Neural crest cell (in vitro differentiated cells): Measurements from ENCODE around the gene TPRG1. TPM values are rescaled to one million over a fixed set of nuclear protein-coding genes. Genes with fewer than 3 reads are reported as not detected.

ENCODE experiments used
- DNase-seq: peaks from one replicate; pipeline ENCODE4 v3.0.0; 2021; ENCODE audit warnings: low read depth, mixed read lengths, low spot score
- H3K27ac Mint-ChIP-seq: one replicate; pipeline ENCODE4 v1.8.0; 2021; ENCODE audit warnings: mild to moderate bottlenecking, mixed read lengths; ENCODE audit not compliant: unreplicated experiment
- H3K27me3 Mint-ChIP-seq: 2 replicates; pipeline ENCODE4 v1.8.0; 2021; ENCODE audit warnings: low read depth, mild to moderate bottlenecking, mixed read lengths
- H3K36me3 Mint-ChIP-seq: 2 replicates; pipeline ENCODE4 v1.8.0; 2021; ENCODE audit warnings: low read depth, mild to moderate bottlenecking, mixed read lengths
- H3K4me1 Mint-ChIP-seq: 2 replicates; pipeline ENCODE4 v1.8.0; 2021; ENCODE audit warnings: mixed read lengths
- H3K4me3 Mint-ChIP-seq: one replicate; pipeline ENCODE4 v1.8.0; 2021; ENCODE audit warnings: mild to moderate bottlenecking, mixed read lengths
- H3K9me3 Mint-ChIP-seq: 2 replicates; pipeline ENCODE4 v1.8.0; 2021; ENCODE audit warnings: mixed read lengths
- total RNA-seq: library from RNA; stranded (reverse); gene quantifications from 2 replicates; pipeline ENCODE4 v1.2.1, GENCODE V29; 2021
- TF ChIP-seq, protein P1 (sequence below): fragments of 200-600 bp; sonication (generic); conservative IDR thresholded peaks from 2 replicates; pipeline ENCODE4 v1.5.0; 2021; ENCODE audit warnings: antibody characterized with exemption, mild to moderate bottlenecking

TPRG1 gene
- total RNA-seq, 1 donor from 2014 or later = 0.91 TPM

DNA sequence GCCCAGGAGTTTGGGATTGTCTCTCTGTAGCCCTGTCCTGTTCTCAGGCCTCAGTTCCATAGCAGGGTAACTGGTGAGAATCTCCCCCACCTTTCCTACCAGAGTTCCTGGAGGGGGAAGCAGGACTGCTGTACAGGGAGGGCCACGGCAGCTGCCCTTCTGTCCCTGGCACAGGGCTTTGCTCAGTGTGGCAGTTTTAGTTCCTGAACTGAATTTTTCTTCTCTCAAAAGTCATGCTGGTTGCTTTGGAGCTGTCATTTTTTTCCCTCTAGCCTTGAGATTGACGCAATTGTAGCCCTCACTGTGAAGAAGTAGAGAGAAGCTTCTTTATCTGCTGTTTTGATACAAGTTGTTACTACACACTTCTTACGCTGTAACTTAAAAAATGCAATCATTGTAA, 55.5 kb downstream of the TPRG1 start:
- Mint-ChIP-seq H3K27ac (no peak overlapping the region), H3K36me3 (no peaks in the 10 kb centered on the region), H3K9me3 (no peaks in the 10 kb centered on the region), H3K4me3 (no peak overlapping the region), H3K4me1 (peaks cover 8% of the 10 kb centered on the region), H3K27me3 (peaks cover 70% of the 10 kb centered on the region)
- DNase-seq = no peak
- TF ChIP-seq, protein P1, sequence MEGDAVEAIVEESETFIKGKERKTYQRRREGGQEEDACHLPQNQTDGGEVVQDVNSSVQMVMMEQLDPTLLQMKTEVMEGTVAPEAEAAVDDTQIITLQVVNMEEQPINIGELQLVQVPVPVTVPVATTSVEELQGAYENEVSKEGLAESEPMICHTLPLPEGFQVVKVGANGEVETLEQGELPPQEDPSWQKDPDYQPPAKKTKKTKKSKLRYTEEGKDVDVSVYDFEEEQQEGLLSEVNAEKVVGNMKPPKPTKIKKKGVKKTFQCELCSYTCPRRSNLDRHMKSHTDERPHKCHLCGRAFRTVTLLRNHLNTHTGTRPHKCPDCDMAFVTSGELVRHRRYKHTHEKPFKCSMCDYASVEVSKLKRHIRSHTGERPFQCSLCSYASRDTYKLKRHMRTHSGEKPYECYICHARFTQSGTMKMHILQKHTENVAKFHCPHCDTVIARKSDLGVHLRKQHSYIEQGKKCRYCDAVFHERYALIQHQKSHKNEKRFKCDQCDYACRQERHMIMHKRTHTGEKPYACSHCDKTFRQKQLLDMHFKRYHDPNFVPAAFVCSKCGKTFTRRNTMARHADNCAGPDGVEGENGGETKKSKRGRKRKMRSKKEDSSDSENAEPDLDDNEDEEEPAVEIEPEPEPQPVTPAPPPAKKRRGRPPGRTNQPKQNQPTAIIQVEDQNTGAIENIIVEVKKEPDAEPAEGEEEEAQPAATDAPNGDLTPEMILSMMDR = no peak

DNA sequence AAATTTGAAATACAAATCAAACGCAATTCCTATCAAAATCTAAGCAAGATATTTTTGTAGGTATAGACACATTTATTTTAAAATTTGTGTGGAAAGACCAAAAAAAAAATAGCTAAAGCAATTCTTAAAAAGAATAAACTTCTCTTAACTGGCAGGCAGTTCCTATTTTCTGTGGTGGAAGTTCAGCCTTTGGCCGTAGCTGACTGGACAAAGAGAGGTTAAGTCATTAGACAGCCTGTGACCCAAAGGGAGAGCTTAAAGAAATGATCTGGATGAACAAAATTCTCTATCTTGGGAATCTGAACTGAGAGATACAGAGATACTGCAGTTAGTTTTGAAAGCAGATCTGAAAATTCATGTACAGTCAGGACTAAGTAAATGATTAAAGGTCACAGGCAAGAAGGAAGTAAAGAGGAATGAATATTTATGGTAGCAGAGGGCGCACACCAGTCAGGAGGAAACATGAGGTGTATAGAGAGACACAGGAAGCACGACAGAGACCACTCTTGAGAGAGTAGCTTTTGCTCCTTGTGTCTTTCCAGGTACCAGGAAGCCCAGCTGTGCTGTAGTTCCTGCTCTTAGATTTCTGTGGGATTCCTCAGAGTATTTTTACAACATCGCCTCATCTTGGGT, 57.5 kb downstream of the TPRG1 start:
- Mint-ChIP-seq H3K36me3 (no peaks in the 10 kb centered on the region), H3K4me3 (no peak overlapping the region), H3K27me3 (peaks cover 62% of the 10 kb centered on the region), H3K4me1 (no peaks in the 10 kb centered on the region), H3K9me3 (no peaks in the 10 kb centered on the region), H3K27ac (no peak overlapping the region)
- TF ChIP-seq, protein P1 = no peak
- DNase-seq = no peak

DNA sequence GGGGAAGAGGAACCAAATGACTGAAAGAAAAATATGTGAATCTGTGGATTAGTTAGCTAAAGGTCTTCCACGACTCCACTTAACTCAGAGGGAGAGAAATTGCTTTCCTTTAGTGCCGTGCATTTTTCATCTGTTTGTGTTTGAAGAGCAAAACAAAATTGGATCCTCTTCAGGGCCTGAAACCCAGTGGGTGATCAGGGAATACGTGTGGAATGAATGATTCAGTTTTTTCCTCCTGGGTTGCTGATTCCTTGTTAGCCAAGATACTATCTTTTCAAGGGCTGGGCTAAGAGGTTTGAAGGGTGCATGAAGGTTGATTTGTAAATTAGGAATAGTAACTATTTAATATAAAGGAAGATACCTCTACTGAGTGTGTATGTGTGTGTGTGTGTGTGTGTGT, 61.0 kb downstream of the TPRG1 start:
- H3K9me3 Mint-ChIP-seq = no peaks in the 10 kb centered on the region
- no peaks in the 10 kb centered on the region for H3K4me1 Mint-ChIP-seq
- H3K4me3 Mint-ChIP-seq = no peak overlapping the region
- no peak overlapping the region for H3K27ac Mint-ChIP-seq
- TF ChIP-seq, protein P1 = no peak
- peaks cover 50% of the 10 kb centered on the region for H3K27me3 Mint-ChIP-seq
- no peaks in the 10 kb centered on the region for H3K36me3 Mint-ChIP-seq
- DNase-seq = no peak

DNA sequence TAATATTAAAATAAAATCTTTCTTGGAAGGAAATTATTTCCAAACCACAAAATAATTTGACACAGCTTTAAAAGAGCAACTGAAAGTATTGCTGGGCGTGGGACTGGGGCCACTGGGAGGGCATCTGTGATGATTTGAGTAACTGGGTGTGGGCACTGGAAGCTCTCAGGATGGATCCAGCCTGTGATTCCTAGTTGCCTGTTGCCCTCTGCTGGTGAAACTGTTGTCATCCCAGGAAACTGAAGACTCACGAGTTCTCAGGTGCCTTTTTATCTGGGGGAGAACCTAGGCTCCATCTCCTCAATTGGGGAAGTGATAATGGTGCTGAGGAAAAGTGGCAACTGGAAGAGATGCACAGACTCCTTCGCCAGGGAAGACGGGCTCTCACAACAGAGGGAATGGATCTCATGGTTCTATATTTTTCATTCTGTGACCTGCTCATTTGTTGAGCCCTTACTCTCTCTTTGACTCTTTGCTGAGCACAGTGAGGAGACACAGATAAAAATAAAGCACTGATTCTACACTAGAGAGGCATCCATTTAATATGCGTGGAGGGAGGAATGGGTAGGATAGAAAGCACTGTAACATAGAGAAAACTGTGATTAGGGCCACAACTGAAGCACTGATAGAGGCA, 61.6 kb downstream of the TPRG1 start:
- H3K27ac Mint-ChIP-seq = no peak overlapping the region
- no peaks in the 10 kb centered on the region for H3K36me3 Mint-ChIP-seq
- no peaks in the 10 kb centered on the region for H3K9me3 Mint-ChIP-seq
- peaks cover 50% of the 10 kb centered on the region for H3K27me3 Mint-ChIP-seq
- no peak overlapping the region for H3K4me3 Mint-ChIP-seq
- no peaks in the 10 kb centered on the region for H3K4me1 Mint-ChIP-seq
- DNase-seq = peak; percentile 26
- TF ChIP-seq, protein P1 = peak; percentile 80

DNA sequence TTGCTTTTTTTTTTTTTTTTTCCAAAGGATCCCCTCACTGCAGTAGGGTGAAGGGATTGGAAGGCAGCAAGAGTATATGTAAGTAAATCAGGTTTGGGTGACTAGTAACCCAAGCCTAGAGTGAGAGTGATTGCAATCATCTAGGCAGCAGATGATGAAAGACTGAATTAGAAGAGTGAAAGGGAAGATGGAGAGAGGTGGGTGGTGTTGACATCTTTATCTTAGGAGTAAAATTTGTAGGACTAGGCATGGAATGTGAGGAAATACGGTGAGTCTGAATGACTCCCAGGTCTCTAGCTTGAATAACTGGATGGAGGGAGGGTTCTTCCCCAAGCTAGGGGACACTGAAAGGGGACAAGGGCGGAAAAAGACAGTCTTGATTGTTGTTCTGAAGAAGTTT, 63.4 kb downstream of the TPRG1 start:
- TF ChIP-seq, protein P1 = no peak
- H3K4me3 Mint-ChIP-seq = no peak overlapping the region
- H3K9me3 Mint-ChIP-seq = peaks cover 4% of the 10 kb centered on the region
- H3K4me1 Mint-ChIP-seq = no peaks in the 10 kb centered on the region
- H3K27ac Mint-ChIP-seq = no peak overlapping the region
- no peaks in the 10 kb centered on the region for H3K36me3 Mint-ChIP-seq
- H3K27me3 Mint-ChIP-seq = peaks cover 37% of the 10 kb centered on the region
- no peak for DNase-seq
